ENCODE results near the gene DNAJC21.
A peak's percentile ranks its signal among the peaks of the same experiment; 100 is the strongest.
"Not testable (repeated sequence)": the region's sequence is repeated elsewhere in the genome, so short reads cannot be mapped to it uniquely, and the experiment has no call there.

Gene DNAJC21

DNA sequence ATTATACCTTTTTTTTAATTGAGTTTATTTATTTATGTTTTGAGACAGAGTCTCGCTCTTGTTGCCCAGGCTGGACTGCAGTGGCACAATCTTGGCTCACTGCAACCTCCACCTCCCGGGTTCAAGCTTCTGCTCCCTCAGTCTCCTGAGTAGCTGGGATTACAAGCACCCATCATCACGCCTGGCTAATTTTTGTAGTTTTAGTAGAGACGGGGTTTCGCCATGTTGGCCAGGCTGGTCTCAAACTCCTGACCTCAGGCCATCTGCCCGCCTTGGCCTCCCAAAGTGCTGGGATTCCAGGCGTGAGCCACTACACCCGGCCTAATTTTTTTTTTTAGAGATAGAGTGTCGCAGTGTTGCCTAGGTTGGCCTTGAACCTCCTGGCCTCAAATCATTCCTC lies 6.1 kb upstream of the DNAJC21 start:
- not testable (repeated sequence) for DNase-seq (ENCODE audit: low read depth in 2 of 2)

DNA sequence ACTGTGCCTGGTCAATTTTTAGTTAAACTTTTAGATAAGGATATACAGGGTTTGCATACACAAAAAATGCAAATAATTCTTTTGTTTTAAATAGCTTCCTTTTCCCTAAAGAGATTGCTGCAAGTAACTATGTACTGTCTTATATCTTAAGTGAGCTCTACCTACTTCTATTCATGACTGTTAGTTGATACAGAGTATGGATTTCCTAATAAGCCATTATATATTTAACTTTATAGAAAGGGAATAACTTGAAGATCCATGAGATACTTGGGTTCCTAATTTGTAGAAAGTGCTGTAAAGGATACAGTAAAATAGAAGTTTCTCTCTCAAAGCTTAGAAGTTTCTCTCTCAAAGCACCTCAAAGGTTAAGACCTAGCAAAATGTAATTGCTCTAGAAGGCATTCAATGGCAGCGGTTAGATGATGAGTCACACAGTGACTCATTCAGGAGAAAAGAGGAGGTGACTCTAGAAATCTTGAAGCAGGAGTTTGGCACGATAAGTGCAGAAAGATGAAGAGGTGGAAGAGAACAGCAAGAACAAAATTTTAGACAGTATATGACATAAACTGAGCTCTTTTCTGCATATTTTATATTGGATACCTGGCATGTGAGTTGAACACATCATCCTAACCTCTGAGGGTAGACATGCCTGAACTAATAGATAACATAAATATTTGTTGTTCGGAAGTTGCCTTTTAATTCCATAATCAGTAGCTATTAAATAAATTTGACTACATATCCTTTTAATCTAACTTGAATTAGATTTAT lies 5.5 kb upstream of the DNAJC21 start:
- DNase-seq (ENCODE audit: low read depth in 2 of 2), result peak in 1 of 2 donors; percentile 8

DNA sequence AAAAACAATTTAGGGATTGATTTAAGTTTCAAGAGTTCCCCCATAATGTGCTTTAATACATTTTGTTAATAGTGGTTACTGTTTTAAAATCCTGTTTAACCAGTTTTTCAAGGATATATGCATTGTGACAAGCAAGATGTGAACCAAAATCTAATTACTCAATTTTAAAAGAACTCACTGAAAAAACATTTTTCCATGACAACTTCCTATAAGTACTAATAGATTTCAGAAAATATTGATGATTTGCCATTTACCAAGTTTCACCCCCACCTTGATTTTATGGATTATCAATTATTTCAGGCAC lies 4.9 kb upstream of the DNAJC21 start:
- no peak for DNase-seq (ENCODE audit: low read depth in 2 of 2)

DNA sequence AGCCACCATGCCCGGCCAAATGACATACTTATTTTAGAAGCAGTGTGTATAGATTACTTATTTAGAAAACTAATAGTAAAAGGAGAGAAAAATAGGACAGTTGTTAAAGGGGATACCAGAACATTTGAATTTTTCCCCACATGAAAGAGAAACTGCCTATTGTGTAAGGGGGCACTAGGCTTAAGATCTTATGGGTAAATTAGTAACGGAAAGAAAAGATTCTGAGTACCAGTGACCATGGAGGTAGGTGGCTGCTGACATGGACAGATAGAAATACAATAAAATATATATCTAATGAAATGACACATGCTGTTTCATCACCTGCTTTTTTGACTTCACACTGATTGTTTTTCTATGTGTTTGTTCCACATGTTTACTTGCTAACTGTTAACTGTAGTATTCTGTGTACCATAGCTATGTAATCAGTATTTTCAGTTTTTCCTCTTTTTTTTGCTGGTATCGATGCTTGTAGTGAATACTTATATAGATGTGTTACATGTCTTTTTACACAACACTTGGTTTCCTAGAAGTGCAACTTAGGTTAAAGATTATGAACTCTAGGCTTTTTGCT lies 3.0 kb upstream of the DNAJC21 start:
- DNase-seq (ENCODE audit: low read depth in 2 of 2), result no peak

DNA sequence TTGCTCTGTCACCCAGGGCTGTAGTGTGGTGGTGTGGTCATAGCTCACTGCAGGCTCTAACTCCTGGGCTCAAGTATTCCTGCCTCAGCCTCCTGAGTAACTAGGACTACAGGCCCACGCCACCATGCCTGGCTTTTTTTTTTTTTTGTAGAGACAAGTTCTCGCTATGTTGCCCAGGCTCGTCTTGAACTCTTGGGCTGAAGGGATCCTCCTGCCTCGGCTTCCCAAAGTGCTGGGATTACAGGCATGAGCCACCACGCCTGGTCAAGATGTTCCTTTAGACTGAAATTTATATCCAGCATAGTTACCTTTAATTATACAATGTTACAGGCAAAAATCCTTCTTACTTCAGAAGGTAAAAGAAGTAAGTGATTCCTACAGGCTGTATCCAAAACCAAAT lies 1.6 kb upstream of the DNAJC21 start:
- DNase-seq (ENCODE audit: low read depth in 2 of 2), result no peak

DNA sequence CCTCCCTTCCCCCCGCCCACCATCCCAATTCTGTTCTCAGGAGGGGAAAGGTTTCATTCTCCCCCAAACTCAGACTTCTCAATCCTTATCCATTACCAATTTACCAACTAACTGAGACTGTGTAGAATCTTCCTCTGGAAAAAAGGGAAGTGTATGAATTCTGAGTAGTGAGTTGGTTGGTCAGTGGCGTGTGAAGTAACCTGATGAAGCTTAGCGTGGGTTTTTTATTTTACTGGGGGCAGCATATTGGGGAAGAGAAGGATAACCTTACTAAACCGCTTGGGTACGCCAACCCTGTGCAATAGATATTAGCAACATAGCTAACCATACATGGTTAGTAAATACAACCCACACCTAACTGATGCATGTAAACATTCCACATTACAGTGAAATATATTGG lies 1.1 kb upstream of the DNAJC21 start:
- no peak for DNase-seq (ENCODE audit: low read depth in 2 of 2)

DNA sequence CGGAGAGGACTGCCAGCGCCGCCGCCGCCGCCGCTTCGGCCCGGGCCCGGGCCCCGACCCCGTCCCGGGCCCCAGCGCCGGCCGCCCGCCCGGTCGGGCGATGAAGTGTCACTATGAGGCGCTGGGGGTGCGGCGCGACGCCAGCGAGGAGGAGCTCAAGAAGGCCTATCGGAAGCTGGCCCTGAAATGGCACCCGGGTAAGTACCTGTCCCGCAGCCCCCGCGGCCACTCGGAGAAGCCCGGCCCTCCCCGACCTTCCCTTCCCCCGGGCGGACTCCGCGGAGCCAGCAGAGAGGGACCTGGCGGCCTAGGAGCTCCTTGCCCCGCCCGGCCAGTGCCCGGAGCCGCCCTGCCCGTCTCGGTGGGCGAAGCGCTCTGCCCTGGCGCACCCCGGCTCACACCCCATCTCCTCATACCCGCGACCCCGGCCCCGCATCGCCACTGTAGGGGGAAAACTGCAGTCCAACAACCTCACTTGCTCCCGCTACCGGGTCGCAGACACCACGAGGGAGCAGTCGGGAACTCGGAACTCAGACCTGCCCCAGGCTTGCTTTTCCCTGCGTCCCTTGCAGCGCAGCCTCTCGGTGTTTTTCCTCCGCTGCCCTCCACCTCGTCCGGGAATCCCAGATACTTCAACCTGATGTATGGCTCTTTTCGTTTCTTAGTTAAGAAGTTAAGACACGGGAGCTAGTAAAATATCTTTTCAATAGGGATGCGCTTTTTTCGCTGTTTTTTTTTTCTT lies 532 bp downstream of the DNAJC21 start:
- DNase-seq (ENCODE audit: low read depth in 2 of 2), result peak; percentile 75 to 76

DNA sequence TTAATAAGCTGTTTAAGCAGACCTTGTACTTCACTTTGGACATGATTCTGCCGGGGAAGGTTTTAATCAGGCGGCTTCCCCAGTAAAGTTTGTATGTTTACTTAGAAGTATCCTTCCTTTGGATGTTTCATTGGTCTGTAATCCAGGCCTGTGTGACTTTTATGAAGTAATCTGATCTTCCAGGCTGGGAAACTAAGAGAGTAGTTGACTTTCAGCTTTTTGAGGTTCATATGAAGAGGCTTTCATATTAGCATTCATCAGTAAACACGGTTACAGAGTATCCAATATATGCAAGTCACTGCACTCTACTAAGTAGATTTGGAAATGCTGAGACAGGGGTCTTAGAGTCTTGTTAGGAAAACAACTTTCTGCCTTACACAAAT lies 1.1 kb downstream of the DNAJC21 start:
- DNase-seq (ENCODE audit: low read depth in 2 of 2), result no peak

DNA sequence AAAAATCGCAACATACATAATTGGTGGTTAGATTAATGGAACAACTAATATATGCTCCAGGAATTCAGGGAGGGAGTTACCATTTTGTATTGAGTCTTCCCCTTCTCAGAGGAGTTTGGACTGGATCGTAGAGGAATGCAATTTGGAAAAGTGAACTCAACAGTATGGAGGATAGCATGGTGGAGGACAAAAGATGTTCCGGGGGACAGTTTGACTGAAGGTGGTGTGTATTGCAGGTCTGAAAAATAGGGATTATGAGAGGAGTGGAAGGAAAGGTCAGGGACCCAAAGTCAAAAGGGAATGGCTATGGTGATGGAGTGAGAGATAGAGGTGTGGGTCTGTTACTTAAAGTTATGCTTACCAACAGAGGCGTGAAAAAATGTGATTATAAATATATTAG lies 1.5 kb downstream of the DNAJC21 start:
- no peak for DNase-seq (ENCODE audit: low read depth in 2 of 2)

DNA sequence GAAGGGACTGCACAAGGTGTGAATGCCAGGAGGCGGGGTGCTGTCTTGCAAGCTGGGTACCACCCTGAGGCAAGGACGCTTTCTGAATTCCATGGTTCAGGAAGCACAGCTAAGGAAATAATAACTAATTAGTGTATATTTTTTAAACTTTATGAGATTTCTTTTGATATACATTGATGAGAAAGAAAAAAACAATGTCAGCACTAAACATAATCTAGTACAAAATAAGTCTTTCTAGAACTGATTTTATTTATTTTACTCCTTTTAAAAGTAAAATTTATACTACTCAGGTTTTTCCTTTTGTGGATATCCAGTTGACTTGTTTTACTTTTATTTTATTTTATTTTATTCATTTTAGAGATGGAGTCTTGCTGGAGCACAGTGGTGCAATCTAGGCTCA lies 3.6 kb downstream of the DNAJC21 start:
- DNase-seq (ENCODE audit: low read depth in 2 of 2), result no peak

DNA sequence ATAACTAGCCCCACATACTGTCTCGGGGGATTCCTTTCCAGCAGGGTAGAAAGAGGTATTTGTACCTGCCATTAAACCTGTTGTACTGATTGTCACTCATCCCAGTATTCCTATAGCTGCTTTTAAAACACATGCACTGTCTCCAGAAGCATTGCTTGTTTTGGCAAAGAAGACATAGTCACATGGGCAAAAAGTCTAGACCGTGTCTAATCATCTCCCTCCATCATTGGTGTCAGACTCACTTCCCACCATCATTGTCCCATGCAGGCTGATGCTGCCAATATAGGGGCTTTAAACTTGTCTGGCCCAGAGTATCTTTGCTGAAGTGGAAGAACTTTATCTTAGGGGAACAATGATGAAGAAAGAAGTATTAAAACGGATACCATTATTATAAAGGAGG lies 12.6 kb downstream of the DNAJC21 start:
- DNase-seq (ENCODE audit: low read depth in 2 of 2), result no peak

DNA sequence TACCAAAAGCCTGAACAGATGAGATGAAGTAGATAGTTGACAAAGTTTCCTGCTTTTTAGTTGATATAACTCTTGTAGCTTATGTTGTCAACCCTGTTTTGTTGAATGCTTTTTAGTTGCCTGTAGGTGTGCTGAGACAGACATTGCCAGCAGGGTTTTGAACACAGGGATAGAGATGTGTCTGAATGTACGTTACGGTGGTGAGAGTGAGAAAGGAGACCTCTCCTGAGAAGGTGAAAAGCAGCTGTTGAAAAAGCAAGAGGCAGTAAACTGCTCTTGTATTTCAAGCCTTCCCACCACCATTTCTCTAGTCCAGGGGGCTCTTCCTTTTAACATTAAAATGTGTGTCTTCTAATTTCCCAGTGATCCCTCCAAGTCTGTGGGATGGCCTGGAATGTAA lies 14.7 kb downstream of the DNAJC21 start:
- DNase-seq (ENCODE audit: low read depth in 2 of 2), result no peak

DNA sequence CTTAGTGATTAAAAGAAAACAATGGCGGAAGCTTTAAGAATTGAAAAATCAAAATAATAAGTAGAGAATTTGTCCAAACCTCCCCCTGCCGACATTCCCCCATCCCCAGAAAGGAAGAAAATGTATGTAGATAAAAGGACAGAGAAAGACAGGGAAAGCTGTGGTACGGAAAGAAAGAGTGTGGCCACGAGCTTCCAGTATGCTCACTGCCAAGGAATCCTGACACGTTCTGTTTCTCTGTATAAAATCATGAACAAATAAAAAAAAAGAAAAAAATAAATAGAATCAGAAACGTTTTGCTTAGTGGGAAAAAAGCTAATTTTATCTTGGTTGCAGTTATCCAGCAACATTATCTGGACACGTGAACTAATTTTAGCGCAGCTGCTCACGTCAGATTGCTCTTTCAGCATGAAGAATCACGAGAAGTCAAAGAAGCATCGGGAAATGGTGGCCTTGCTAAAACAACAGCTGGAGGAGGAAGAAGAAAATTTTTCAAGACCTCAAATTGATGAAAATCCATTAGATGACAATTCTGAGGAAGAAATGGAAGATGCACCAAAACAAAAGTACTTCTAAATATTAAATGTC lies 15.2 kb downstream of the DNAJC21 start:
- DNase-seq (ENCODE audit: low read depth in 2 of 2), result no peak

DNA sequence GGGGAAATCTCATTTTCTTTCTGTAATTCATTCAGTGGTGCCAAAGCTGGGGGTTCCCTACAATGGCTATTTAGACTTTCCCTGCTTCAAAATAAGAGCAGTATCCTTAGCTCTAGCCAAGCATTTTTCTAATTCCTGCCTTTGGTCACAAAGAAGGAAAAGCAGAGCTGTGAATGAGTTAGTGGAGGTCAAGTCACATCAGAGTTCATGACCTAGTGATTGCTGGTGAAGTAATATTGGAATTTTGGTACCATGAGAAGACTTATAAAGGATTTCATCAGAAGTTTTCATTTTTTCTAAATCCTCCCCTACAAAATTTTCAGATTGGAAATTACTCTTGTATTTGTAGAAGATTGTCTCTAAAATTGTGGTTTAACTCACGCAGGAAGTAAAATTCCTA lies 28.0 kb downstream of the DNAJC21 start:
- DNase-seq (ENCODE audit: low read depth in 2 of 2), result no peak

DNA sequence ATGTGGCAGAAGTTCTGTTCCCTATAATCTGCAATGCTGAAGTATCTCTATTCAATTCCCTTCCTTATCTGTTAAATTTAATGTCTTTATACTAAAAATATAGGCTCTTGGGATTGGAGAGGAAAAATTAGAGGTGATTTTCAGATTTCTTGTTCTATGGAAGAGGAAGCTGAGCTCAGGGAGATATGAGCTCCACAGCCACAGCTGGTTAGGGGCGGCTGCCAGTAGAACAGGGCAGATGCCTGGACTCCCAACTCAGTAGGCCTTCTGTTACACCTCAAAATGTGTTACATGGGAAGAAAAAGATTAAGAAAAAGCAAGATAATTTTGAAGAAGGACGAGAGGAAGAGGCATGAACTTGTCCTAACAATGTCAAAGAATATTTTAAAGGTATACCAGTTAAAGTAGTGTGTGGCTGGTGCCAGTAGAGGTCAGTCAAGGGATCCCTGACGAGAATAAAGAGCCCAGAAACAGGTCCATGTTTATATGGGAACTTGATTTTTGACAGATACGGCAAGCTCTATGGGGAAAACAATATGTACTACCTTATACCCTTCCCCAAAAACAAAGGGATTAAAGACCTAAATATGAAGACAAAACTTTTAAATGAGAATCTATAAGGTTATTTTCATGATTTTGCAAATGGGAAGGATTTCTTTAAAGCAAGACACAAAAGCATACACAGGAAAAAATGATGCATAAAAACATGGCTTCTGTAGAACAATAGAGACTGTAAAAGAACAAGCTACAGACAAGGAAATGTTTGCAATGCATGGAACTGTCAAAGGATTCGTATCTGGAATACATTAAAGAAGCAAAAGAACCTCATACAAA lies 28.7 kb downstream of the DNAJC21 start:
- no peak for DNase-seq (ENCODE audit: low read depth in 2 of 2)

DNA sequence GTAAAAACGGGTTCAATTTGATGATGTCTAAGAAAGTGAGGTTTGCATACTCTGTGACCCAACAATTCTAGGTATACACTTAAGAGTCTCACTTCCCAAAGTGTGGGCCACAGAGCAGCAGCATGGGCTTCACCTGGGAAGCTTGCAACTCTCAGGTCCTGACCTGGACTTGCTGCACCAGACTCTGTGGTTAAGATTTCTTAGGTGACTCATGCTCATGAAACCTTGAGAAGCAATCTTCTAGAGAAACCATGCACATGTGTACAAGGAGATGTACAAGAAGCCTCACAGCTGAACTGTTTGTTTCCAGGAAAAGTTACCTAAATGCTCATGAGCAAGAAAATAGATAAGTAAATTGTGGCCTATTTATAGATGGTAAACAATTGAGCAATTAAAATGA lies 30.0 kb downstream of the DNAJC21 start:
- no peak for DNase-seq (ENCODE audit: low read depth in 2 of 2)

DNA sequence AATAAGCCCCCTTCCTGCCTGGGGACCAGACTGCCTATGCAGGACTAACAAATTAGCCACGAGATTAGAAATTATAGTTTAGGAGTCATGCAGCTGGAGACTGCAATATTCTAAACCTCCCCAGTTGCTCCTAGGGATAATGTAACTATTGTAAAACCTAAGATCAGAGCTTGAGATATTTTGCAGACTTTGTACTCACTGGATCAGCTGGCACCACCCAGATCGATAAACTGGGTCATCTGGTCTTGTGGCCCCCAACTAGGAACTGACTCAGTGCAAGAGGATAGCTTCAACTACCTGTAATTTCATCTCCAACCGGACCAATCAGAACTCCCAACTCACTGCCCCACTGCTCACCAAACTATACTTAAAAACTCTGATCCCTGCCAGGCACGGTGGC lies 38.2 kb downstream of the DNAJC21 start:
- no peak for DNase-seq (ENCODE audit: low read depth in 2 of 2)

DNA sequence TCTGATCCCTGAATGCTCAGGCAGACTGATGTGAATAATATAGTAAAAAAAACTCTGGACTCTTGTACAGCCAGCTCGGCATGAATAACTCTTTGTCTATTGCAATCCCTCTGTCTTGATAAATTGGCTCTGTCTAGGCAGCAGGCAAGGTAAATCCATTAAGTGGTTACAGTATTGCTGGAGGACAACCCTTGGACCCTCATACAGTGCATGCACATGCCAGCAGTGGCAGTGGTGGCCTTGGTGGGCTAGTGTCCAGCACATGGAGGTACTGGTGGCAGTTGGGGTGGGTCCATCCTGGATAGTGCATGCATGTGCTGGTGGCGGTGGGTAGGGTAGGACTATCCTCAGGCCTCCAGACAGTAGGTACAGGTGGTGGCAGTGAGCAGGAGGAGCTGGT lies 38.9 kb downstream of the DNAJC21 start:
- DNase-seq (ENCODE audit: low read depth in 2 of 2), result no peak

DNA sequence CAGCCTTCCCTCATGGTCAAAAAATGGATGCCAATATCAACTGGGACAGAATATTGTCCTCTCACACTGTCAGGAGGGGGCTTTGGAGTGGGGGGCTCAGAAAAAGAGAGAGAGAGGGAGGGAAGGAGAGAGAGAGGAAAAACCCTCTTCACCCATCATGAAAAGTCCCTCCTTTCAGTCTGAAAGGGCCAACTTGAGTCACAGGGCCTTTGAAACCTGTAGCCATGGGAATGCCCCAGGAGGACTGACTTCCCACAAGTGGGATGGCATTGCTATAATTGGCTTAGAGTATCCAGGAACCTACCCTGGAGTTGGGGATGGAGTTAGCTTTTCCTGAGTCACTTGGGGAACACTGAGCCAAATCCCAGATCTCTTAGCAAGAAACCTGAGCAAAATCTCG lies 41.2 kb downstream of the DNAJC21 start:
- no peak for DNase-seq (ENCODE audit: low read depth in 2 of 2)

DNA sequence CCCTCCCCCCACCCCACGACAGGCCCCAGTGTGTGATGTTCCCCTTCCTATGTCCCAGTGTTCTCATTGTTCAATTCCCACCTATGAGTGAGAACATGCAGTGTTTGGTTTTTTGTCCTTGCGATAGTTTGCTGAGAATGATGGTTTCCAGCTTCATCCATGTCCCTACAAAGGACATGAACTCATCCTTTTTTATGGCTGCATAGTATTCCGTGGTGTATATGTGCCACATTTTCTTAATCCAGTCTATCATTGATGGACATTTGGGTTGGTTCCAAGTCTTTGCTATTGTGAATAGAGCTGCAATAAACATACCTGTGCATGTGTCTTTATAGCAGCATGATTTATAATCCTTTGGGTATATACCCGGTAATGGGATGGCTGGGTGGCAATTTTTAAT lies 42.3 kb downstream of the DNAJC21 start:
- DNase-seq (ENCODE audit: low read depth in 2 of 2), result not testable (repeated sequence)

DNA sequence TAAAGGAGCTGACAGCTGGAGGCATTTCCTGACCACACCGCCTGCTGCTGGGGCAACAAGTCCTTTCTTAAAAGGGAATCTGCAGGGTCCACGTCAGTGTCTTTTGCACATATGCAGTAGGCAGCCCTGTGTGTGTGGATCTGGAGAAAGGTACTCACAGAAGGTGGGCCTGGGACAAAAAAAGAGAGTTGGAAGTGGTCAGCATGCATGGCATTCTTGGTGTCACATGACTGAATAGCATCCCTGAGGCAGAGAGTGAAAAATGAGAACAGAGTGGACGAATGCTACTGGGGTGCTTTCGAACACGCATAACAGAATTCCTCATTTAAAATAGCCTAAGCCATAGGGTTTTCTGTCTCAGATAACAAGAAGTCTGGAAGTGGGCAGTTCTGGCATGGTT lies 47.0 kb downstream of the DNAJC21 start:
- no peak for DNase-seq (ENCODE audit: low read depth in 2 of 2)

All from stimulated activated CD8-positive, alpha-beta memory T cell treated with anti-CD3 and anti-CD28 coated beads, Interleukin-15, amount 100 ng/mL, for 48 hours (primary cell).